Smooth muscle cell (in vitro differentiated cells): ENCODE measurements around the gene MFSD12. TPM values are rescaled to one million over a fixed set of nuclear protein-coding genes. Genes with fewer than 3 reads are reported as not detected.

ENCODE experiments used
- DNase-seq: peaks from one replicate; lab custom pipeline; 2025; ENCODE audit not compliant: unreplicated experiment; lab: John Stamatoyannopoulos, UW
- H2AFZ ChIP-seq: fragments of 200-600 bp; sonication (generic); 2 replicates; pipeline ENCODE4 v1.6.0; 2016; ENCODE audit warnings: antibody characterized with exemption, low read depth, mild to moderate bottlenecking
- H3F3A ChIP-seq: fragments of 200-600 bp; sonication (generic); 2 replicates; pipeline ENCODE4 v1.6.0; 2017; ENCODE audit warnings: antibody characterized with exemption, low read depth
- H3K27ac ChIP-seq: fragments of 200-600 bp; sonication (generic); 2 replicates; pipeline ENCODE4 v1.5.1; 2016; ENCODE audit warnings: low read depth, mild to moderate bottlenecking
- H3K27me3 ChIP-seq: fragments of 200-600 bp; sonication (generic); 2 replicates; pipeline ENCODE4 v1.6.1; 2016; ENCODE audit warnings: low read depth, mild to moderate bottlenecking
- H3K36me3 ChIP-seq: fragments of 200-600 bp; sonication (generic); 2 replicates; pipeline ENCODE4 v1.5.1; 2016; ENCODE audit warnings: low read depth
- H3K4me1 ChIP-seq: fragments of 200-600 bp; sonication (generic); 2 replicates; pipeline ENCODE4 v1.5.1; 2016; ENCODE audit warnings: low read depth
- H3K4me2 ChIP-seq: fragments of 200-600 bp; sonication (generic); 2 replicates; pipeline ENCODE4 v1.6.0; 2016; ENCODE audit warnings: mild to moderate bottlenecking
- H3K4me3 ChIP-seq: fragments of 200-600 bp; sonication (generic); 2 replicates; pipeline ENCODE4 v1.5.1; 2016; ENCODE audit warnings: mild to moderate bottlenecking
- H3K79me2 ChIP-seq: fragments of 200-600 bp; sonication (generic); 2 replicates; pipeline ENCODE4 v1.6.0; 2016; ENCODE audit warnings: low read depth, mild to moderate bottlenecking
- H3K9ac ChIP-seq: fragments of 200-600 bp; sonication (generic); 2 replicates; pipeline ENCODE4 v1.6.0; 2016; ENCODE audit warnings: low read depth
- H3K9me3 ChIP-seq: fragments of 200-600 bp; sonication (generic); replicated peaks from 2 replicates; pipeline ENCODE4 v1.5.1; 2016; ENCODE audit warnings: low read depth
- H4K20me1 ChIP-seq: fragments of 200-600 bp; sonication (generic); 2 replicates; pipeline ENCODE4 v1.6.0; 2016; ENCODE audit warnings: low read depth
- WGBS: methylation state at CpG from one replicate; pipeline ENCODE4 v1.1.7; 2016; ENCODE audit warnings: low lambda C conversion rate; 5-methylcytosine and 5-hydroxymethylcytosine counted together
- polyA plus RNA-seq: library from polyadenylated mRNA; unstranded; fragments of >200 nt; fragmentation: Nextera tagmentation; extraction: Ambion mirVana; gene quantifications from 2 replicates; pipeline ENCODE4 v1.2.1, GENCODE V29; 2016
- total RNA-seq: library from RNA; depleted of rRNA; stranded (reverse); fragments of >200 nt; gene quantifications from 2 replicates; pipeline ENCODE4 v1.2.3, GENCODE V29; 2014
- TF ChIP-seq, protein P1 (sequence below): fragments of 200-600 bp; sonication (generic); IDR thresholded peaks from 2 replicates; pipeline ENCODE4 v1.5.1; 2017; ENCODE audit warnings: borderline replicate concordance, mild to moderate bottlenecking, antibody characterized with exemption; ENCODE audit not compliant: insufficient read depth, poor library complexity, severe bottlenecking

Gene MFSD12
- total and polyA plus RNA-seq, 2 experiments from 2014 or later, result 56.0 to 73.8 TPM

GRCh38 chr19:3593156-3593555 lies 35.8 kb upstream of the MFSD12 start:
- Histone ChIP-seq H2AFZ (no peak overlapping the region), H3K9ac (no peak overlapping the region), H3K9me3 (no peaks in the 10 kb centered on the region), H3K36me3 (no peaks in the 10 kb centered on the region), H3K4me3 (no peak overlapping the region), H3F3A (no peaks in the 10 kb centered on the region), H3K27ac (no peak overlapping the region), H3K4me2 (no peak overlapping the region), H3K4me1 (no peaks in the 10 kb centered on the region), H3K79me2 (no peaks in the 10 kb centered on the region), H4K20me1 (no peaks in the 10 kb centered on the region), H3K27me3 (no peaks in the 10 kb centered on the region)
- no peak for DNase-seq
- TF ChIP-seq, protein P1, sequence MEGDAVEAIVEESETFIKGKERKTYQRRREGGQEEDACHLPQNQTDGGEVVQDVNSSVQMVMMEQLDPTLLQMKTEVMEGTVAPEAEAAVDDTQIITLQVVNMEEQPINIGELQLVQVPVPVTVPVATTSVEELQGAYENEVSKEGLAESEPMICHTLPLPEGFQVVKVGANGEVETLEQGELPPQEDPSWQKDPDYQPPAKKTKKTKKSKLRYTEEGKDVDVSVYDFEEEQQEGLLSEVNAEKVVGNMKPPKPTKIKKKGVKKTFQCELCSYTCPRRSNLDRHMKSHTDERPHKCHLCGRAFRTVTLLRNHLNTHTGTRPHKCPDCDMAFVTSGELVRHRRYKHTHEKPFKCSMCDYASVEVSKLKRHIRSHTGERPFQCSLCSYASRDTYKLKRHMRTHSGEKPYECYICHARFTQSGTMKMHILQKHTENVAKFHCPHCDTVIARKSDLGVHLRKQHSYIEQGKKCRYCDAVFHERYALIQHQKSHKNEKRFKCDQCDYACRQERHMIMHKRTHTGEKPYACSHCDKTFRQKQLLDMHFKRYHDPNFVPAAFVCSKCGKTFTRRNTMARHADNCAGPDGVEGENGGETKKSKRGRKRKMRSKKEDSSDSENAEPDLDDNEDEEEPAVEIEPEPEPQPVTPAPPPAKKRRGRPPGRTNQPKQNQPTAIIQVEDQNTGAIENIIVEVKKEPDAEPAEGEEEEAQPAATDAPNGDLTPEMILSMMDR, result no peak
- 46% methylated on average over 11 of the region's 11 CpGs for whole genome bisulfite sequencing

DNA sequence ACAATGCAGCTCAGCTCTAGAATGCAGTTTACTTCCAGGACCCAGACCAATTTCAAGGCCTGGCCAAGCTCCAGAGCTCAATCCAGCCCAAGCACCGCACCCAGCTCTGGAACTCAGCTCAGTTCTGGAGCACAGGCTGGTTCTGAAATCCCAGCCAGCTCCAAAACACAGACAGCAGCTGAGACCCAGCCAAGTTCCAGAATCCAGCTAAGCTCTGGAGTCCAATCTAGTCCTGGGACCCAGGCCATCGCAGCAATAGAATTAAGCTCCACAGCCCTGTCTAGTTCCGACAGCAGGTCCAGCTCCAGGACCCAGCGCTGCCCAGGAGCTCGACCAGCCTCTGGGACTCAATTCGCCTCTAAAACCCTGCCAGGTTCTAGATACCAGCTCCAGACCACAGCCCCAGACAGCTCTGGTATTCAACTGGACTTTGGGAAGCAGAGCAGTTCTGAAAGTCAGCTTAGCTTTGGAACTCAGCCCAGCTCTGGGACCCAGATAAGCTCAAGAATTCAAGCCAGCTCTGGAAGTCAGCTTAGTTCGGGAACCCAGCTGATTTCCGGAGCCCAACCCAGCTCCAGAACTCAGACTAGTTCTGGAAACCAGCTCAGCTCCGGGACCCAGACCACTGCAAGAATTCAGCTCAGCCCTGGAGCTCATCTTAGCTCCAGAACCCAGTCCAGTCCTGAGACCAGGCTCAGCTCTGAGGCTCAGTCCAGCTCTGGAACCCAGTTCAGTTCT lies 34.7 kb upstream of the MFSD12 start:
- 95% methylated on average over 9 of the region's 9 CpGs for WGBS
- Histone ChIP-seq H3F3A (no peaks in the 10 kb centered on the region), H3K4me1 (no peaks in the 10 kb centered on the region), H3K4me3 (no peak overlapping the region), H4K20me1 (no peaks in the 10 kb centered on the region), H3K36me3 (no peaks in the 10 kb centered on the region), H3K27ac (no peak overlapping the region), H3K9ac (no peak overlapping the region), H3K27me3 (no peaks in the 10 kb centered on the region), H3K9me3 (no peaks in the 10 kb centered on the region), H2AFZ (no peak overlapping the region), H3K4me2 (no peak overlapping the region), H3K79me2 (no peaks in the 10 kb centered on the region)
- TF ChIP-seq, protein P1, result no peak
- no peak for DNase-seq

DNA sequence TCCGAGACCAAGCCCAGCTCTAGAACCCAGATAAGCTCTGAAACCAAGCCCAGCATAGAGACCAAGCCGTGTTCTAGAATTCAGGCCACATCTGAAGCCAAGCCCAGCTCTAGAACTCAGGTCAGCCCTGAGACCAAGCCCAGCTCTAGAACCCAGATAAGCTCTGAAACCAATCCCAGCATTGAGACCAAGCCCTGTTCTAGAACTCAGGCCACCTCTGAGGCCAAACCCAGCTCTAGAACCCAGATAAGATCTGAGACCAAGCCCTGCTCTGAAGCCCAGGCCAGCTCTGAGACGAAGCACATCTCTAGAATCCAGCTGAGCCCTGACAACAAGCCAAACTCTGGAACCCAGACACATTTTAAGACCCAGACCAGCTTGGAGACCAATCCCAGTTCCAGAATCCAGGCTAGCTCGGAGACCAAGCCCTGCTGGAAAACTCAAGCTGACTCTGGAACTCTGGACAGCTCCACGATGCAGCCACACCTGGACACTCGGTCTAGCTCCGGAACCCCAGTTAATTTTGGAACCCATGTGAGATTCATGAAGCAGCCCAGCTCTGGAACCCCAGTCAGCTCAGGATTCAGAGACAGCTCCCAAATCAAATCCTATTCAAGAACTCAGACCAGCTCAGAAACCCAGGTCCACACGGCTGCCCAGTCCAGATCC lies 33.7 kb upstream of the MFSD12 start:
- TF ChIP-seq, protein P1, result no peak
- H3K4me1 ChIP-seq, result no peaks in the 10 kb centered on the region
- no peak overlapping the region for H3K4me2 ChIP-seq
- no peaks in the 10 kb centered on the region for H3F3A ChIP-seq
- H3K9ac ChIP-seq, result no peak overlapping the region
- H3K36me3 ChIP-seq, result no peaks in the 10 kb centered on the region
- H4K20me1 ChIP-seq, result no peaks in the 10 kb centered on the region
- H3K27me3 ChIP-seq, result peaks cover 3% of the 10 kb centered on the region
- no peak overlapping the region for H2AFZ ChIP-seq
- no peaks in the 10 kb centered on the region for H3K79me2 ChIP-seq
- WGBS, result 88% methylated on average over 8 of the region's 8 CpGs
- no peak overlapping the region for H3K27ac ChIP-seq
- no peak for DNase-seq
- H3K4me3 ChIP-seq, result no peak overlapping the region
- no peaks in the 10 kb centered on the region for H3K9me3 ChIP-seq

GRCh38 chr19:3589949-3590348 lies 32.6 kb upstream of the MFSD12 start:
- no peak overlapping the region for H3K4me3 ChIP-seq
- H3K4me1 ChIP-seq, result peaks cover 4% of the 10 kb centered on the region
- no peak for DNase-seq
- 95% methylated on average over 11 of the region's 22 CpGs for WGBS
- no peaks in the 10 kb centered on the region for H3K36me3 ChIP-seq
- H3K9ac ChIP-seq, result no peak overlapping the region
- no peaks in the 10 kb centered on the region for H3F3A ChIP-seq
- no peaks in the 10 kb centered on the region for H4K20me1 ChIP-seq
- TF ChIP-seq, protein P1, result no peak
- H2AFZ ChIP-seq, result no peak overlapping the region
- no peak overlapping the region for H3K27ac ChIP-seq
- H3K9me3 ChIP-seq, result no peaks in the 10 kb centered on the region
- H3K79me2 ChIP-seq, result no peaks in the 10 kb centered on the region
- peaks cover 13% of the 10 kb centered on the region for H3K27me3 ChIP-seq
- H3K4me2 ChIP-seq, result no peak overlapping the region
